ENCODE results near the gene FBXW9.
"Not testable (repeated sequence)": the region's sequence is repeated elsewhere in the genome, so short reads cannot be mapped to it uniquely, and the experiment has no call there.

Gene FBXW9

GRCh38 chr19:12685831-12686230 is 10.6 kb downstream of the FBXW9 start:
- no peaks in the 10 kb centered on the region for H3K27me3 ChIP-seq (ENCODE audit: control insufficient read depth, insufficient read depth, low read length, poor library complexity, severe bottlenecking)
- WGBS, 2 experiments, result 90 to 91% methylated on average over 3 of the region's 3 CpGs
- H3K27ac ChIP-seq (ENCODE audit: insufficient read depth, low read depth, low read length, poor library complexity, severe bottlenecking), result no peak overlapping the region
- H3K36me3 ChIP-seq (ENCODE audit: control insufficient read depth, insufficient read depth, low read length), result no peaks in the 10 kb centered on the region
- no peaks in the 10 kb centered on the region for H3K4me1 ChIP-seq (ENCODE audit: control insufficient read depth, insufficient read depth, low read length)
- H3K4me3 ChIP-seq (ENCODE audit: insufficient read depth, low read depth, low read length), result no peak overlapping the region
- H3K9me3 ChIP-seq (ENCODE audit: control insufficient read depth, low read length), result no peaks in the 10 kb centered on the region

- peak within 1 kb of the TSS; percentile 98 for H3K27ac ChIP-seq (ENCODE audit: insufficient read depth, low read depth, low read length, poor library complexity, severe bottlenecking)
- no peaks in the 10 kb centered on the region for H3K27me3 ChIP-seq (ENCODE audit: control insufficient read depth, insufficient read depth, low read length, poor library complexity, severe bottlenecking)
- H3K4me3 ChIP-seq (ENCODE audit: insufficient read depth, low read depth, low read length), result peak within 1 kb of the TSS; percentile 95
- 0% methylated on average over 68 of the region's 68 CpGs for WGBS, 2 experiments
- H3K36me3 ChIP-seq (ENCODE audit: control insufficient read depth, insufficient read depth, low read length), result peaks cover 28% of the 10 kb centered on the region
- no peaks in the 10 kb centered on the region for H3K4me1 ChIP-seq (ENCODE audit: control insufficient read depth, insufficient read depth, low read length)
- no peaks in the 10 kb centered on the region for H3K9me3 ChIP-seq (ENCODE audit: control insufficient read depth, low read length)
Measured at GRCh38 chr19:12681074-12681987, 15.1 kb downstream of the FBXW9 start, which contains the start of gene DHPS. DHPS (minus strand) TSS chr19:12681880; CDS start chr19:12681766, 114 bp downstream.

GRCh38 chr19:12680034-12680433 is 16.4 kb downstream of the FBXW9 start:
- Histone ChIP-seq H3K27me3 (ENCODE audit: control insufficient read depth, insufficient read depth, low read length, poor library complexity, severe bottlenecking) (no peaks in the 10 kb centered on the region), H3K27ac (ENCODE audit: insufficient read depth, low read depth, low read length, poor library complexity, severe bottlenecking) (no peak overlapping the region), H3K4me1 (ENCODE audit: control insufficient read depth, insufficient read depth, low read length) (no peaks in the 10 kb centered on the region), H3K9me3 (ENCODE audit: control insufficient read depth, low read length) (no peaks in the 10 kb centered on the region), H3K4me3 (ENCODE audit: insufficient read depth, low read depth, low read length) (no peak overlapping the region), H3K36me3 (ENCODE audit: control insufficient read depth, insufficient read depth, low read length) (peaks cover 41% of the 10 kb centered on the region)
- WGBS, 2 experiments, result 97 to 99% methylated on average over 9 of the region's 9 CpGs

- H3K4me1 ChIP-seq (ENCODE audit: control insufficient read depth, insufficient read depth, low read length); H3K4me3 ChIP-seq (ENCODE audit: insufficient read depth, low read depth, low read length); H3K27me3 ChIP-seq (ENCODE audit: control insufficient read depth, insufficient read depth, low read length, poor library complexity, severe bottlenecking); H3K27ac ChIP-seq (ENCODE audit: insufficient read depth, low read depth, low read length, poor library complexity, severe bottlenecking); H3K9me3 ChIP-seq (ENCODE audit: control insufficient read depth, low read length): not testable (repeated sequence)
- WGBS, 2 experiments, result 90 to 94% methylated on average over 5 of the region's 5 CpGs
- H3K36me3 ChIP-seq (ENCODE audit: control insufficient read depth, insufficient read depth, low read length), result peaks cover 44% of the 10 kb centered on the region
Measured at GRCh38 chr19:12678039-12678438, 18.4 kb downstream of the FBXW9 start.

- Histone ChIP-seq H3K27me3 (ENCODE audit: control insufficient read depth, insufficient read depth, low read length, poor library complexity, severe bottlenecking) (no peaks in the 10 kb centered on the region), H3K4me3 (ENCODE audit: insufficient read depth, low read depth, low read length) (no peak overlapping the region), H3K4me1 (ENCODE audit: control insufficient read depth, insufficient read depth, low read length) (no peaks in the 10 kb centered on the region), H3K9me3 (ENCODE audit: control insufficient read depth, low read length) (no peaks in the 10 kb centered on the region), H3K27ac (ENCODE audit: insufficient read depth, low read depth, low read length, poor library complexity, severe bottlenecking) (no peak overlapping the region), H3K36me3 (ENCODE audit: control insufficient read depth, insufficient read depth, low read length) (peaks cover 44% of the 10 kb centered on the region)
- WGBS, 2 experiments, result 96% methylated on average over 12 of the region's 12 CpGs
Measured at GRCh38 chr19:12676928-12677327, 19.5 kb downstream of the FBXW9 start.

- 28 to 38% methylated on average over 4 of the region's 4 CpGs for WGBS, 2 experiments
- Histone ChIP-seq H3K9me3 (ENCODE audit: control insufficient read depth, low read length) (no peaks in the 10 kb centered on the region), H3K4me3 (ENCODE audit: insufficient read depth, low read depth, low read length) (no peak overlapping the region), H3K36me3 (ENCODE audit: control insufficient read depth, insufficient read depth, low read length) (peaks cover 44% of the 10 kb centered on the region), H3K27ac (ENCODE audit: insufficient read depth, low read depth, low read length, poor library complexity, severe bottlenecking) (no peak overlapping the region), H3K4me1 (ENCODE audit: control insufficient read depth, insufficient read depth, low read length) (no peaks in the 10 kb centered on the region), H3K27me3 (ENCODE audit: control insufficient read depth, insufficient read depth, low read length, poor library complexity, severe bottlenecking) (no peaks in the 10 kb centered on the region)
Measured at GRCh38 chr19:12676384-12676792, 20.0 kb downstream of the FBXW9 start.

- Histone ChIP-seq H3K4me1 (ENCODE audit: control insufficient read depth, insufficient read depth, low read length) (no peaks in the 10 kb centered on the region), H3K36me3 (ENCODE audit: control insufficient read depth, insufficient read depth, low read length) (peaks cover 44% of the 10 kb centered on the region), H3K4me3 (ENCODE audit: insufficient read depth, low read depth, low read length) (no peak overlapping the region), H3K27me3 (ENCODE audit: control insufficient read depth, insufficient read depth, low read length, poor library complexity, severe bottlenecking) (no peaks in the 10 kb centered on the region), H3K9me3 (ENCODE audit: control insufficient read depth, low read length) (no peaks in the 10 kb centered on the region), H3K27ac (ENCODE audit: insufficient read depth, low read depth, low read length, poor library complexity, severe bottlenecking) (no peak overlapping the region)
- 95 to 96% methylated on average over 15 of the region's 15 CpGs for WGBS, 2 experiments
Measured at GRCh38 chr19:12675940-12676339, 20.5 kb downstream of the FBXW9 start.

- no peaks in the 10 kb centered on the region for H3K27me3 ChIP-seq (ENCODE audit: control insufficient read depth, insufficient read depth, low read length, poor library complexity, severe bottlenecking)
- WGBS, 2 experiments, result 96 to 97% methylated on average over 10 of the region's 10 CpGs
- no peaks in the 10 kb centered on the region for H3K9me3 ChIP-seq (ENCODE audit: control insufficient read depth, low read length)
- peaks cover 2% of the 10 kb centered on the region for H3K4me1 ChIP-seq (ENCODE audit: control insufficient read depth, insufficient read depth, low read length)
- peaks cover 44% of the 10 kb centered on the region for H3K36me3 ChIP-seq (ENCODE audit: control insufficient read depth, insufficient read depth, low read length)
- H3K4me3 ChIP-seq (ENCODE audit: insufficient read depth, low read depth, low read length), result no peak overlapping the region
- H3K27ac ChIP-seq (ENCODE audit: insufficient read depth, low read depth, low read length, poor library complexity, severe bottlenecking), result no peak overlapping the region
Measured at GRCh38 chr19:12675399-12675798, 21.0 kb downstream of the FBXW9 start.

- H3K27me3 ChIP-seq (ENCODE audit: control insufficient read depth, insufficient read depth, low read length, poor library complexity, severe bottlenecking), result no peaks in the 10 kb centered on the region
- peaks cover 29% of the 10 kb centered on the region for H3K36me3 ChIP-seq (ENCODE audit: control insufficient read depth, insufficient read depth, low read length)
- 94 to 95% methylated on average over 10 of the region's 10 CpGs for WGBS, 2 experiments
- H3K4me3 ChIP-seq (ENCODE audit: insufficient read depth, low read depth, low read length), result no peak overlapping the region
- no peaks in the 10 kb centered on the region for H3K9me3 ChIP-seq (ENCODE audit: control insufficient read depth, low read length)
- no peak overlapping the region for H3K27ac ChIP-seq (ENCODE audit: insufficient read depth, low read depth, low read length, poor library complexity, severe bottlenecking)
- H3K4me1 ChIP-seq (ENCODE audit: control insufficient read depth, insufficient read depth, low read length), result peaks cover 12% of the 10 kb centered on the region
Measured at GRCh38 chr19:12672744-12673143, 23.7 kb downstream of the FBXW9 start.

GRCh38 chr19:12670159-12670928 is 26.1 kb downstream of the FBXW9 start:
- no peaks in the 10 kb centered on the region for H3K9me3 ChIP-seq (ENCODE audit: control insufficient read depth, low read length)
- H3K27ac ChIP-seq (ENCODE audit: insufficient read depth, low read depth, low read length, poor library complexity, severe bottlenecking), result no peak overlapping the region
- peaks cover 19% of the 10 kb centered on the region for H3K4me1 ChIP-seq (ENCODE audit: control insufficient read depth, insufficient read depth, low read length)
- H3K27me3 ChIP-seq (ENCODE audit: control insufficient read depth, insufficient read depth, low read length, poor library complexity, severe bottlenecking), result no peaks in the 10 kb centered on the region
- peaks cover 7% of the 10 kb centered on the region for H3K36me3 ChIP-seq (ENCODE audit: control insufficient read depth, insufficient read depth, low read length)
- WGBS, 2 experiments, result 57 to 61% methylated on average over 26 of the region's 26 CpGs
- peak overlapping the region; percentile 97 for H3K4me3 ChIP-seq (ENCODE audit: insufficient read depth, low read depth, low read length)

All from ectodermal cell (in vitro differentiated cells).